SK-N-MC (cell line): ENCODE measurements around the gene FSIP1.

Source experiments
- DNase-seq: peaks from one replicate; pipeline ENCODE4 v3.0.0-alpha.2; 2011; ENCODE audit warnings: low read depth, low spot score
- H3K27ac ChIP-seq: fragments of 200-600 bp; sonication (generic); 2 replicates; pipeline ENCODE4 v1.5.1; 2016; ENCODE audit warnings: mixed run types
- H3K36me3 ChIP-seq: fragments of 200-600 bp; sonication (generic); 2 replicates; pipeline ENCODE4 v1.6.1; 2017; ENCODE audit warnings: antibody characterized with exemption, low read length, mixed read lengths; ENCODE audit not compliant: insufficient read depth
- H3K4me3 ChIP-seq: fragments of 200-600 bp; sonication (generic); 2 replicates; pipeline ENCODE4 v1.5.1; 2016
- H3K9ac ChIP-seq: fragments of 200-600 bp; sonication (generic); 2 replicates; pipeline ENCODE4 v1.8.0; 2017; ENCODE audit warnings: mixed run types, mixed read lengths; ENCODE audit not compliant: insufficient read length
- H3K9me3 ChIP-seq: fragments of 200-600 bp; sonication (generic); 2 replicates; pipeline ENCODE4 v1.6.1; 2017; ENCODE audit warnings: low read depth, mild to moderate bottlenecking, antibody characterized with exemption, low read length, moderate library complexity, mixed read lengths
- EZH2 ChIP-seq: fragments of 200-600 bp; sonication (generic); IDR thresholded peaks from one replicate; pipeline ENCODE4 v1.6.1; 2017; ENCODE audit warnings: antibody characterized with exemption
- FOXP2 ChIP-seq: optimal IDR thresholded peaks from 2 replicates; pipeline ENCODE3; 2011; ENCODE audit warnings: mild to moderate bottlenecking, moderate library complexity; ENCODE audit not compliant: insufficient read depth; ENCODE audit errors: extremely low read length, control extremely low read depth
- POLR2AphosphoS5 ChIP-seq: IDR thresholded peaks from 2 replicates; pipeline ENCODE4 v1.6.1; 2012; ENCODE audit warnings: mild to moderate bottlenecking, low read depth, low read length, borderline replicate concordance

Gene FSIP1

GRCh38 chr15:39787479-39787878 is 4.8 kb upstream of the FSIP1 start:
- Histone ChIP-seq H3K9me3 (no peaks in the 10 kb centered on the region), H3K27ac (peak overlapping the region; percentile 12; the same call in 1 of the 2 replicates), H3K36me3 (no peaks in the 10 kb centered on the region), H3K4me3 (no peak overlapping the region), H3K9ac (no peak overlapping the region)
- TF ChIP-seq EZH2, result no peak
- no peak for TF ChIP-seq FOXP2
- DNase-seq, result no peak

GRCh38 chr15:39786447-39787056 is 3.9 kb upstream of the FSIP1 start:
- peak; percentile 64 for DNase-seq
- Histone ChIP-seq H3K9me3 (no peaks in the 10 kb centered on the region), H3K36me3 (no peaks in the 10 kb centered on the region), H3K27ac (peak overlapping the region; percentile 47; the same call in 1 of the 2 replicates), H3K9ac (no peak overlapping the region), H3K4me3 (no peak overlapping the region)
- TF ChIP-seq POLR2AphosphoS5 (no peak), EZH2 (no peak), FOXP2 (no peak)

DNA sequence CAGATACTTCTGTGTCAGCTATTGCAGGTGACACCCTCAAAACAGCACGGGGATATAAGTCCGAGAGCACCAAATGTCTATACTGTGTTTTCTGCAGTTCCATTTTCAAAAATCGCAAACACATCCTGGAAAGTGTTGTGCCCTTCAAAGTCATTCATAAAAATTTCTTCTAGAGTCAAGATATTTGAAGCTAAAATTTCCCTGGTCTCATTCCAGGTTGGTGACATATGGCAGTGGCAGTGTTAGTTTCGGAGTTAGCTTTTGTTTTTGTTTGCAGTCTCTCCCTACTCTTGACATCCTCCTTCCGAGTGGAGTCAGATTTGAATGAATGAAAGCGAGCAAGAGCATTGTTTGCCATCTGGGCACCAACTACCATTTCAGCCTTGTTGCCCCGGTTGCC is 3.2 kb upstream of the FSIP1 start:
- no peak for TF ChIP-seq EZH2
- TF ChIP-seq POLR2AphosphoS5, result no peak
- TF ChIP-seq FOXP2, result no peak
- no peak overlapping the region for H3K4me3 ChIP-seq
- no peaks in the 10 kb centered on the region for H3K36me3 ChIP-seq
- no peak overlapping the region for H3K9ac ChIP-seq
- H3K9me3 ChIP-seq, result no peaks in the 10 kb centered on the region
- peak overlapping the region; percentile 47; the same call in 1 of the 2 replicates for H3K27ac ChIP-seq
- DNase-seq, result no peak

DNA sequence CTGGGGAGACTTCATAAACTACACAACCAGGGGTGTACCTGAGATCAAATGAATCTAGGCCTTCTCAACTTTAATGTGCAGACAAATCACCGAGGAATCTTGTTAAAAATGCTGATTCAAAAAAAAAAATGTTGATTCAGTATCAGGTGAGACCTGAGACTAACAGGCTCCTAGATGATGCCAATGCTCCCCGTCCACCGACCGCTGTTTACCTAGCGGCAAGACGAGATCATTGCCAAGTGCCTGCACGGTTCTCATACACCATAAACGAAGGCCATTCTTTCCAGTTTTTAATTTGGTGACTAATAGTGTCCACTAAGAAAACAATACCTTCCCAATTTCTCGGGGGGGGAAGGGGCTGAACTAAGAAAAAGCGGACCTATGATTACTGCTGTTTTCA is 2.5 kb upstream of the FSIP1 start:
- TF ChIP-seq POLR2AphosphoS5, result no peak
- Histone ChIP-seq H3K4me3 (no peak overlapping the region), H3K9ac (no peak overlapping the region), H3K27ac (no peak overlapping the region), H3K36me3 (no peaks in the 10 kb centered on the region), H3K9me3 (no peaks in the 10 kb centered on the region)
- no peak for DNase-seq

DNA sequence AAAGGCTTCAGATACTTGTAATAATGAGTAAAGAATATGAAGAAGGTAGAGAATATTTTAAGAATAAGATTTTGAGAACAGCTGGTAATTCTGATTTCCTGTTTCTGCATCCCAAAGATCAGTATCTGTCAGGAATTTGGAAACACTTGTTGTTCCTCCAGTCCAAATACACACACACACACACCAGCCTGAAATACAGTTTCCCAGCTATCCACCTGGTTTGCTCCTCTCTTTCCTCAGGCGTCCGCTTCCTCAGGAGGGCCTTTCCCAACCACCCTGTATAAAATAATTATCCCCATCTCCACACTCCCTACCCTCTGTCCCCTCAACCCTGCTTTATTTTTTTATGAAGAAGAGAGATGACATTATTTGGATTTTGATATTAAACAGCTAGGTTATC is 2.0 kb upstream of the FSIP1 start:
- H3K9me3 ChIP-seq, result no peaks in the 10 kb centered on the region

DNA sequence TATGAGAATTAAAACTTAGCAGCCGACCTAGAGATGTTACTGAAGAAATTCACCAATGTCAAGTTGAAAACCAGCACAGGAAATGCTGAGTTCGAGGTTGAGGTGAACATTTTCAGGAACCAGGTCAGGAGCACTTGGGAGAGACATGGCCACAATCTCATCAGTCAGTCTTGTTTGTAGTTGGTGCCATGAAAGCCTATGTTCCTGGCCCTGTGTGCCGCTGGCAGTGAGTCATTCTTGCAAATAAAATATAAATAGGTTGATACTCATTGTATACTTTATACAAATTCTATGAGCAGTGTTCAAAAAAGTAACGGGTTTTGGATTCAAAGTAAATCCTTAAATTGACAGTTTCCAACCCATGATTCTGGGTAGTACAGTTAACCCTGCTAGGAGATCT is 1.5 kb upstream of the FSIP1 start:
- no peak overlapping the region for H3K27ac ChIP-seq
- H3K9me3 ChIP-seq, result no peaks in the 10 kb centered on the region
- peak overlapping the region; percentile 98 for H3K4me3 ChIP-seq
- no peaks in the 10 kb centered on the region for H3K36me3 ChIP-seq
- peak overlapping the region; percentile 82 for H3K9ac ChIP-seq
- DNase-seq, result no peak
- TF ChIP-seq EZH2 (no peak), FOXP2 (no peak), POLR2AphosphoS5 (no peak)

More for the DNA sequence above, 2.0 kb upstream of the FSIP1 start:
- H3K27ac ChIP-seq, result no peak overlapping the region
- H3K36me3 ChIP-seq, result no peaks in the 10 kb centered on the region
- peak overlapping the region; percentile 82 for H3K9ac ChIP-seq
- no peak for DNase-seq
- H3K4me3 ChIP-seq, result no peak overlapping the region
- TF ChIP-seq FOXP2 (no peak), EZH2 (no peak), POLR2AphosphoS5 (no peak)

GRCh38 chr15:39783244-39783820 is 691 bp upstream of the FSIP1 start:
- DNase-seq, result no peak
- H3K4me3 ChIP-seq, result peak overlapping the region; percentile 98
- no peaks in the 10 kb centered on the region for H3K36me3 ChIP-seq
- H3K9me3 ChIP-seq, result no peaks in the 10 kb centered on the region
- H3K9ac ChIP-seq, result peak overlapping the region; percentile 82
- no peak for TF ChIP-seq EZH2
- no peak for TF ChIP-seq FOXP2
- no peak for TF ChIP-seq POLR2AphosphoS5
- H3K27ac ChIP-seq, result peak overlapping the region; percentile 16; the same call in 1 of the 2 replicates

GRCh38 chr15:39781967-39782302 is 706 bp downstream of the FSIP1 start:
- TF ChIP-seq EZH2 (no peak), FOXP2 (no peak), POLR2AphosphoS5 (no peak)
- 0 out of 2 replicates have a peak overlapping the region, but pooled peaks have one; percentile 22 for H3K27ac ChIP-seq
- H3K36me3 ChIP-seq, result no peaks in the 10 kb centered on the region
- H3K9me3 ChIP-seq, result no peaks in the 10 kb centered on the region
- no peak for DNase-seq
- no peak overlapping the region for H3K9ac ChIP-seq
- peak overlapping the region; percentile 98 for H3K4me3 ChIP-seq

- Histone ChIP-seq H3K27ac (0 out of 2 replicates have a peak overlapping the region, but pooled peaks have one; percentile 22), H3K9me3 (no peaks in the 10 kb centered on the region), H3K4me3 (peak overlapping the region; percentile 98), H3K9ac (no peak overlapping the region), H3K36me3 (no peaks in the 10 kb centered on the region)
- no peak for DNase-seq
- TF ChIP-seq FOXP2, result no peak
Observed at GRCh38 chr15:39781147-39781966, 1.3 kb downstream of the FSIP1 start.
